Measurements from ENCODE around the gene COL7A1.

DNA sequence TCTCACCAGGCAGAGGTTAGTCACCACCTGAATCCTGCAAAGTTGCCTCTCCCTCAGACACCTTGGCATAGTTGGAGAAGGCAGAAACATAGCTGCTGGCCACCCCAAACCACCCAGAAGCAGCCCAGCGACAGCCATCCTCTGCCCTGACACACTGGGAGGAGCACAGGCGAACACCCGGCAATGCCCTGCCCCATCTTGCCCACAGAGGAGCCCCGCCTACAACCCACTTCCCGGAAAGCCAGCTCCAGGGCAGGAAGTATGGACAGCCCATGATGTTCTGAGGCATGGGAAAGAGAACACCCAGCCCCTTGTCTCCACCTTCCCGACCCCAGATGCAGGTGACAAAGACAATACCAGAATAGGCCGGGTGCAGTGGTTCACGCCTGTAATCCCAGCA is 78.6 kb downstream of the COL7A1 start:
- TF ChIP-seq, protein P1, sequence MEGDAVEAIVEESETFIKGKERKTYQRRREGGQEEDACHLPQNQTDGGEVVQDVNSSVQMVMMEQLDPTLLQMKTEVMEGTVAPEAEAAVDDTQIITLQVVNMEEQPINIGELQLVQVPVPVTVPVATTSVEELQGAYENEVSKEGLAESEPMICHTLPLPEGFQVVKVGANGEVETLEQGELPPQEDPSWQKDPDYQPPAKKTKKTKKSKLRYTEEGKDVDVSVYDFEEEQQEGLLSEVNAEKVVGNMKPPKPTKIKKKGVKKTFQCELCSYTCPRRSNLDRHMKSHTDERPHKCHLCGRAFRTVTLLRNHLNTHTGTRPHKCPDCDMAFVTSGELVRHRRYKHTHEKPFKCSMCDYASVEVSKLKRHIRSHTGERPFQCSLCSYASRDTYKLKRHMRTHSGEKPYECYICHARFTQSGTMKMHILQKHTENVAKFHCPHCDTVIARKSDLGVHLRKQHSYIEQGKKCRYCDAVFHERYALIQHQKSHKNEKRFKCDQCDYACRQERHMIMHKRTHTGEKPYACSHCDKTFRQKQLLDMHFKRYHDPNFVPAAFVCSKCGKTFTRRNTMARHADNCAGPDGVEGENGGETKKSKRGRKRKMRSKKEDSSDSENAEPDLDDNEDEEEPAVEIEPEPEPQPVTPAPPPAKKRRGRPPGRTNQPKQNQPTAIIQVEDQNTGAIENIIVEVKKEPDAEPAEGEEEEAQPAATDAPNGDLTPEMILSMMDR (conservative IDR thresholded peaks at IDR 0.05 in 1 of 2, IDR thresholded peaks at IDR 0.05 in 1 of 2; ENCODE audit: extremely low read depth in 1 of 2, insufficient read depth in 1 of 2, low read depth in 1 of 2, low read length in 2 of 2) = no peak
- TF ChIP-seq EZH2 (IDR thresholded peaks at IDR 0.05; ENCODE audit: borderline replicate concordance, low read length) = no peak

Data from mammary epithelial cell (primary cell).